Measurements from ENCODE around the gene PDIA5.

- TF ChIP-seq POLR2AphosphoS5 (IDR thresholded peaks at IDR 0.05) (no peak), CTCF (IDR thresholded peaks at IDR 0.05) (no peak)
Measured at GRCh38 chr3:123063034-123063433, 3.8 kb upstream of the PDIA5 start.

Data from sigmoid colon (tissue), 4 donors.